IMR-90 (cell line): Measurements from ENCODE around the gene DUS4L. TPM values are rescaled to one million over a fixed set of nuclear protein-coding genes. Genes with fewer than 3 reads are reported as not detected.

Experiments
- ATAC-seq: fragments of 200-7000 bp; cut with Tn5 transposase; 2 replicates; pipeline ENCODE4 v1.9.1; 2020; ENCODE audit warnings: low read depth, mild to moderate bottlenecking, moderate library complexity
- BruUV-seq: library from RNA; stranded (reverse); fragments of 400-500 nt; replicated peaks from 2 replicates; lab custom pipeline; 2021; lab: Mats Ljungman, UMichigan
- CTCF ChIA-PET: fragments of 300-600 bp; formaldehyde crosslinking; extraction: SDS; loops from one replicate; lab custom pipeline; 2021; ENCODE audit warnings: antibody characterized with exemption; lab: Yijun Ruan, JAX
- POLR2A ChIA-PET: fragments of 300-600 bp; sonication (Branson Sonifier 250); formaldehyde crosslinking; loops from one replicate; lab custom pipeline; 2022; ENCODE audit warnings: antibody characterized with exemption; ENCODE audit not compliant: unreplicated experiment; lab: Charles Lee
- DNase-seq: peaks from one replicate; pipeline ENCODE4 v3.0.0; 2013
- H2AFZ ChIP-seq: replicated peaks from 2 replicates; pipeline ENCODE3; 2013; ENCODE audit warnings: low read length, mild to moderate bottlenecking; ENCODE audit not compliant: poor library complexity
- H2AK5ac ChIP-seq: 2 replicates; pipeline ENCODE4 v1.6.1; 2013; ENCODE audit warnings: low read depth, low read length, inconsistent platforms
- H2AK9ac ChIP-seq: replicated peaks from 2 replicates; pipeline ENCODE3; 2013; ENCODE audit warnings: mild to moderate bottlenecking, low read depth, low read length, moderate library complexity; ENCODE audit not compliant: poor library complexity
- H2BK120ac ChIP-seq: 2 replicates; pipeline ENCODE4 v1.6.1; 2013; ENCODE audit warnings: low read depth, low read length, inconsistent platforms
- H2BK15ac ChIP-seq: 3 replicates; pipeline ENCODE4 v1.6.1; 2013; ENCODE audit warnings: low read depth, low read length, inconsistent platforms
- H2BK20ac ChIP-seq: 2 replicates; pipeline ENCODE4 v1.6.1; 2013; ENCODE audit warnings: low read depth, mild to moderate bottlenecking, inconsistent platforms, low read length, moderate library complexity
- H2BK5ac ChIP-seq: 2 replicates; pipeline ENCODE4 v1.6.1; 2013; ENCODE audit warnings: mild to moderate bottlenecking, low read depth, low read length, inconsistent platforms; ENCODE audit not compliant: poor library complexity, severe bottlenecking
- H3K14ac ChIP-seq: replicated peaks from 2 replicates; pipeline ENCODE4 v1.6.1; 2013; ENCODE audit warnings: low read depth, low read length, inconsistent platforms
- H3K18ac ChIP-seq: 2 replicates; pipeline ENCODE4 v1.6.1; 2013; ENCODE audit warnings: low read depth, low read length, control low read depth
- H3K23ac ChIP-seq: 2 replicates; pipeline ENCODE4 v1.6.1; 2013; ENCODE audit warnings: low read depth, low read length, inconsistent platforms
- H3K27ac ChIP-seq: 2 replicates; pipeline ENCODE4 v1.5.1; 2013; ENCODE audit warnings: mild to moderate bottlenecking, control low read depth, low read length; ENCODE audit not compliant: insufficient read depth
- H3K27me3 ChIP-seq: 2 replicates; pipeline ENCODE4 v1.6.1; 2013; ENCODE audit warnings: low read length; ENCODE audit not compliant: control insufficient read depth, insufficient read depth
- H3K36me3 ChIP-seq: 2 replicates; pipeline ENCODE4 v1.6.1; 2013; ENCODE audit warnings: low read length, mixed read lengths; ENCODE audit not compliant: control insufficient read depth, insufficient read depth
- H3K4ac ChIP-seq: 2 replicates; pipeline ENCODE4 v1.6.1; 2013; ENCODE audit warnings: low read depth, low read length, inconsistent platforms
- H3K4me1 ChIP-seq: 2 replicates; pipeline ENCODE4 v1.6.1; 2013; ENCODE audit warnings: low read length, mixed read lengths; ENCODE audit not compliant: control insufficient read depth, insufficient read depth
- H3K4me2 ChIP-seq: 2 replicates; pipeline ENCODE4 v1.6.1; 2013; ENCODE audit warnings: low read depth, mild to moderate bottlenecking, control low read depth, low read length, moderate library complexity
- H3K4me3 ChIP-seq: 2 replicates; pipeline ENCODE4 v1.5.1; 2013; ENCODE audit warnings: low read depth, mild to moderate bottlenecking, control low read depth, low read length, moderate library complexity; ENCODE audit not compliant: insufficient read depth
- H3K56ac ChIP-seq: 2 replicates; pipeline ENCODE4 v1.6.1; 2013; ENCODE audit warnings: low read length, inconsistent platforms; ENCODE audit not compliant: insufficient read depth; ENCODE audit errors: extremely low read depth
- H3K79me1 ChIP-seq, 2 experiments: 2 replicates each; pipeline ENCODE4 v1.6.1; 2013; ENCODE audit warnings: low read length in 2 of 2, inconsistent platforms in 1 of 2, low read depth in 1 of 2
- H3K9ac ChIP-seq: 2 replicates; pipeline ENCODE4 v1.6.1; 2013; ENCODE audit warnings: low read depth, low read length, control low read depth
- H3K9me1 ChIP-seq: 2 replicates; pipeline ENCODE4 v1.6.1; 2013; ENCODE audit warnings: low read length, inconsistent platforms; ENCODE audit not compliant: insufficient read depth
- H3K9me3 ChIP-seq: 2 replicates; pipeline ENCODE4 v1.6.1; 2013; ENCODE audit warnings: low read length; ENCODE audit not compliant: control insufficient read depth, insufficient read depth
- H4K20me1 ChIP-seq: 2 replicates; pipeline ENCODE4 v1.6.1; 2013; ENCODE audit warnings: low read length, inconsistent platforms; ENCODE audit not compliant: insufficient read depth
- H4K5ac ChIP-seq: 2 replicates; pipeline ENCODE4 v1.6.1; 2013; ENCODE audit warnings: mild to moderate bottlenecking, low read depth, low read length, control low read depth
- H4K8ac ChIP-seq, 2 experiments: 2 replicates each; pipeline ENCODE4 v1.6.1; 2013; ENCODE audit warnings: low read depth in 2 of 2, low read length in 2 of 2, control low read depth in 1 of 2, inconsistent platforms in 1 of 2
- H4K91ac ChIP-seq: 2 replicates; pipeline ENCODE4 v1.6.1; 2013; ENCODE audit warnings: low read depth, low read length, inconsistent platforms; ENCODE audit not compliant: insufficient read depth
- BHLHE40 ChIP-seq: fragments of 150-350 bp; IDR thresholded peaks from 2 replicates; pipeline ENCODE4 v1.6.1; 2016; ENCODE audit warnings: mild to moderate bottlenecking, low read depth, low read length
- CEBPB ChIP-seq: IDR thresholded peaks from 2 replicates; pipeline ENCODE4 v1.6.1; 2012; ENCODE audit warnings: low read depth, low read length, improper control_type of control experiment
- ELK1 ChIP-seq: fragments of 150-350 bp; IDR thresholded peaks from 2 replicates; pipeline ENCODE4 v1.6.1; 2016; ENCODE audit warnings: low read depth, mild to moderate bottlenecking, low read length, moderate library complexity, borderline replicate concordance
- MAZ ChIP-seq: IDR thresholded peaks from 2 replicates; pipeline ENCODE4 v1.6.1; 2012; ENCODE audit warnings: low read depth, mild to moderate bottlenecking, low read length, improper control_type of control experiment, moderate library complexity, borderline replicate concordance
- MXI1 ChIP-seq: IDR thresholded peaks from 2 replicates; pipeline ENCODE4 v1.6.1; 2012; ENCODE audit warnings: low read depth, mild to moderate bottlenecking, low read length, moderate library complexity, borderline replicate concordance
- NFE2L2 ChIP-seq: fragments of 150-350 bp; IDR thresholded peaks from 2 replicates; pipeline ENCODE4 v1.6.1; 2016; ENCODE audit warnings: low read depth, mild to moderate bottlenecking, low read length
- POLR2A ChIP-seq: IDR thresholded peaks from 2 replicates; pipeline ENCODE4 v1.6.1; 2012; ENCODE audit warnings: mild to moderate bottlenecking, low read depth, low read length
- RAD21 ChIP-seq: IDR thresholded peaks from 2 replicates; pipeline ENCODE4 v1.6.1; 2012; ENCODE audit warnings: low read length, improper control_type of control experiment
- RCOR1 ChIP-seq: IDR thresholded peaks from 2 replicates; pipeline ENCODE4 v1.6.1; 2012; ENCODE audit warnings: mild to moderate bottlenecking, low read length, improper control_type of control experiment; ENCODE audit not compliant: insufficient replicate concordance
- SMC3 ChIP-seq: fragments of 150-350 bp; IDR thresholded peaks from 2 replicates; pipeline ENCODE4 v1.6.1; 2016; ENCODE audit warnings: low read depth, mild to moderate bottlenecking, antibody characterized with exemption, low read length, moderate library complexity
- USF2 ChIP-seq: fragments of 150-350 bp; IDR thresholded peaks from 2 replicates; pipeline ENCODE4 v1.6.1; 2017; ENCODE audit warnings: mild to moderate bottlenecking, antibody characterized with exemption, low read length, low read depth
- WGBS, 2 experiments: methylation state at CpG; one replicate each; pipeline versions ENCODE4 v1.1.5 to v1.1.7; 2013; ENCODE audit warnings: missing lambda C conversion rate in 2 of 2; ENCODE audit not compliant: insufficient read length in 1 of 2; ENCODE audit errors: extremely low coverage in 2 of 2; 5-methylcytosine and 5-hydroxymethylcytosine counted together
- dilution Hi-C: fragments of 300-500 bp; cut with HindIII; formaldehyde crosslinking; loops from one replicate; pipeline ENCODE4 v1.14.3; 2018; ENCODE audit warnings: low sequenced_read_pairs; ENCODE audit not compliant: unreplicated experiment
- in situ Hi-C: fragments of 300-500 bp; cut with MboI; formaldehyde crosslinking; loops from 3 replicates; pipeline ENCODE4 v1.14.3; 2019; ENCODE audit warnings: low sequenced_read_pairs, inconsistent platforms, mixed read lengths
- intact Hi-C: fragments of 100-400 bp; cut with micrococcal nuclease; formaldehyde crosslinking; loops from 2 replicates; pipeline ENCODE4 v1.10.0; 2022
- polyA plus RNA-seq, 3 experiments: library from polyadenylated mRNA; depleted of rRNA; stranded (reverse); fragments of >200 nt; gene quantifications; 2 replicates each; pipeline ENCODE4 v1.2.3, GENCODE V29; 2012; ENCODE audit warnings: low replicate concordance in 1 of 3
- total RNA-seq: library from RNA; depleted of rRNA; stranded (reverse); fragments of >200 nt; gene quantifications from 2 replicates; pipeline ENCODE4 v1.2.3, GENCODE V29; 2012

The DUS4L gene
- total and polyA plus RNA-seq, 2 of the 4 experiments (the other 2 are of a cell fraction), result 4.2 to 6.6 TPM

GRCh38 chr7:107544848-107545591 lies 18.8 kb upstream of the DUS4L start:
- no peak overlapping the region for H3K4ac ChIP-seq
- DNase-seq (no peak), ATAC-seq (no peak)
- no peak overlapping the region for H4K91ac ChIP-seq
- ChIA-PET CTCF (no interaction called here), POLR2A (no interaction called here)
- no peak overlapping the region for H3K56ac ChIP-seq
- H4K5ac ChIP-seq, result no peak overlapping the region
- H3K18ac ChIP-seq, result no peak overlapping the region
- no peaks in the 10 kb centered on the region for H3K4me1 ChIP-seq
- no peak overlapping the region for H3K4me2 ChIP-seq
- peaks cover 6% of the 10 kb centered on the region for H3K9me3 ChIP-seq
- no peak overlapping the region for H3K23ac ChIP-seq
- no peak overlapping the region for H3K4me3 ChIP-seq
- intact Hi-C loops (no loop called here), dilution Hi-C loops (no loop called here), in situ Hi-C loops (no loop called here)
- H4K8ac ChIP-seq, result no peak overlapping the region
- no peak overlapping the region for H3K9ac ChIP-seq
- no peak for TF ChIP-seq ELK1
- no peak for TF ChIP-seq NFE2L2
- TF ChIP-seq RCOR1, result no peak
- TF ChIP-seq CEBPB, result no peak
- no peak for TF ChIP-seq RAD21
- TF ChIP-seq POLR2A, result no peak
- TF ChIP-seq SMC3, result no peak
- TF ChIP-seq USF2, result no peak
- no peak for TF ChIP-seq MXI1
- TF ChIP-seq BHLHE40, result no peak
- TF ChIP-seq MAZ, result no peak
- H3K9me1 ChIP-seq, result no peaks in the 10 kb centered on the region
- no peak overlapping the region for H3K14ac ChIP-seq
- H4K20me1 ChIP-seq, result peaks cover 8% of the 10 kb centered on the region; the same call in 1 of the 2 replicates
- BruUV-seq, result no TSS peak
- no peak overlapping the region for H2AK9ac ChIP-seq
- H2BK120ac ChIP-seq, result no peak overlapping the region
- no peak overlapping the region for H2BK15ac ChIP-seq
- no peak overlapping the region for H2BK5ac ChIP-seq
- no peak overlapping the region for H2AFZ ChIP-seq
- no peak overlapping the region for H2BK20ac ChIP-seq
- peaks cover 14% of the 10 kb centered on the region for H3K36me3 ChIP-seq
- H3K27me3 ChIP-seq, result no peaks in the 10 kb centered on the region
- WGBS, 2 experiments, result 80% methylated on average over 1 of the region's 4 CpGs; no CpG with 5 or more reads in 1 of the 2 experiments
- H3K27ac ChIP-seq, result no peak overlapping the region
- no peak overlapping the region for H2AK5ac ChIP-seq
- H3K79me1 ChIP-seq, result peaks cover 5 to 34% of the 10 kb centered on the region in 2 experiments
